GM12878 (cell line): ENCODE data around the gene TBX10. TPM values are rescaled to one million over a fixed set of nuclear protein-coding genes. Genes with fewer than 3 reads are reported as not detected.

Source experiments
- ATAC-seq: fragments of 200-7000 bp; cut with Tn5 transposase; 3 replicates; pipeline ENCODE4 v1.9.1; 2020; ENCODE audit warnings: mild to moderate bottlenecking, moderate library complexity
- BruUV-seq: library from RNA; stranded (reverse); fragments of 400-500 nt; replicated peaks from 2 replicates; lab custom pipeline; 2021; lab: Mats Ljungman, UMichigan
- CTCF ChIA-PET: fragments of 300-600 bp; sonication (Branson Sonifier 250); formaldehyde crosslinking; extraction: SDS; loops from one replicate; lab custom pipeline; 2021; ENCODE audit warnings: inconsistent platforms; lab: Yijun Ruan, JAX
- POLR2A ChIA-PET: fragments of 350-600 bp; formaldehyde crosslinking; extraction: SDS; loops from one replicate; lab custom pipeline; 2021; ENCODE audit warnings: inconsistent platforms; lab: Charles Lee
- RAD21 ChIA-PET: fragments of 300-600 bp; sonication (Branson Sonifier 250); formaldehyde crosslinking; loops from one replicate; lab custom pipeline; 2023; ENCODE audit warnings: antibody characterized with exemption; ENCODE audit not compliant: unreplicated experiment; lab: Charles Lee
- SMC1A ChIA-PET: fragments of 300-600 bp; sonication (Branson Sonifier 250); formaldehyde crosslinking; loops from one replicate; lab custom pipeline; 2023; ENCODE audit not compliant: unreplicated experiment, uncharacterized antibody; lab: Charles Lee
- DNase-seq: peaks from one replicate; pipeline ENCODE4 v3.0.0-alpha.2; 2011; ENCODE audit warnings: low read depth, low spot score
- FAIRE-seq: peaks from 3 replicates; lab custom pipeline; 2011; peaks lifted over from hg19 to GRCh38; lab: Jason Lieb, UNC
- H2AFZ ChIP-seq: 2 replicates; pipeline ENCODE4 v1.6.0; 2011; ENCODE audit warnings: low read depth, low read length, control low read depth; ENCODE audit not compliant: control insufficient read depth
- H3K27ac ChIP-seq: 2 replicates; pipeline ENCODE4 v1.5.1; 2011; ENCODE audit warnings: control low read depth; ENCODE audit not compliant: control insufficient read depth, insufficient read depth
- H3K27me3 ChIP-seq, 2 experiments: replicated peaks in 1 of 2; 2 replicates each; pipeline versions ENCODE4 v1.6.0 to v1.6.1; 2011; ENCODE audit warnings: low read length in 1 of 2; ENCODE audit not compliant: control insufficient read depth in 2 of 2, insufficient read depth in 2 of 2
- H3K36me3 ChIP-seq, 2 experiments: 2 replicates each; pipeline ENCODE4 v1.5.1; 2011; ENCODE audit warnings: low read length in 1 of 2; ENCODE audit not compliant: control insufficient read depth in 2 of 2, insufficient read depth in 2 of 2
- H3K4me1 ChIP-seq: 2 replicates; pipeline ENCODE4 v1.6.1; 2011; ENCODE audit warnings: mild to moderate bottlenecking, low read length, moderate library complexity, mixed read lengths; ENCODE audit not compliant: control insufficient read depth, insufficient read depth
- H3K4me2 ChIP-seq: 2 replicates; pipeline ENCODE4 v1.6.0; 2011; ENCODE audit warnings: control low read depth; ENCODE audit not compliant: control insufficient read depth, insufficient read depth
- H3K4me3 ChIP-seq: fragments of 200-600 bp; sonication (generic); 2 replicates; pipeline ENCODE4 v1.5.1; 2016
- H3K79me2 ChIP-seq: 2 replicates; pipeline ENCODE4 v1.6.0; 2011; ENCODE audit warnings: low read length; ENCODE audit not compliant: control insufficient read depth, insufficient read depth
- H3K9ac ChIP-seq: 2 replicates; pipeline ENCODE4 v1.8.0; 2011; ENCODE audit warnings: low read length, control low read depth, mixed read lengths; ENCODE audit not compliant: control insufficient read depth, insufficient read depth
- H3K9me3 ChIP-seq: replicated peaks from 3 replicates; pipeline ENCODE4 v1.5.1; 2011; ENCODE audit warnings: mild to moderate bottlenecking, low read length; ENCODE audit not compliant: control insufficient read depth, insufficient read depth
- H4K20me1 ChIP-seq: 2 replicates; pipeline ENCODE4 v1.6.0; 2011; ENCODE audit not compliant: control insufficient read depth, insufficient read depth
- BRCA1 ChIP-seq: IDR thresholded peaks from 2 replicates; pipeline ENCODE4 v1.6.1; 2011; ENCODE audit warnings: low read depth, low read length, improper control_type of control experiment
- CREM ChIP-seq: IDR thresholded peaks from 2 replicates; pipeline ENCODE4 v1.6.1; 2014; ENCODE audit warnings: antibody characterized with exemption, low read depth
- FOXM1 ChIP-seq: IDR thresholded peaks from 2 replicates; pipeline ENCODE4 v1.6.1; 2012; ENCODE audit warnings: low read depth, mild to moderate bottlenecking, inconsistent platforms, low read length, moderate library complexity
- GABPA ChIP-seq: IDR thresholded peaks from 2 replicates; pipeline ENCODE4 v1.6.1; 2014; ENCODE audit warnings: antibody characterized with exemption, low read depth, mild to moderate bottlenecking, inconsistent platforms
- GATAD2B ChIP-seq: fragments of 450-650 bp; conservative IDR thresholded peaks from 2 replicates; pipeline ENCODE4 v1.6.1; 2017; ENCODE audit warnings: low read depth, mild to moderate bottlenecking, moderate library complexity
- HDAC6 ChIP-seq: fragments of 200-600 bp; sonication (generic); IDR thresholded peaks from one replicate; pipeline ENCODE4 v1.8.0; 2017; ENCODE audit warnings: antibody characterized with exemption; ENCODE audit not compliant: unreplicated experiment
- KDM1A ChIP-seq: fragments of 200-600 bp; sonication (generic); IDR thresholded peaks from 2 replicates; pipeline ENCODE4 v1.6.1; 2016; ENCODE audit warnings: borderline replicate concordance
- PAX5 ChIP-seq: IDR thresholded peaks from 2 replicates; pipeline ENCODE4 v1.6.1; 2011; ENCODE audit warnings: low read depth, low read length, borderline replicate concordance
- POLR2AphosphoS5 ChIP-seq: IDR thresholded peaks from 2 replicates; pipeline ENCODE4 v1.6.1; 2011; ENCODE audit warnings: mild to moderate bottlenecking, low read length, inconsistent platforms
- POU2F2 ChIP-seq: IDR thresholded peaks from 3 replicates; pipeline ENCODE4 v1.6.1; 2011; ENCODE audit warnings: low read depth, mild to moderate bottlenecking, low read length, borderline replicate concordance
- RAD21 ChIP-seq: IDR thresholded peaks from 2 replicates; pipeline ENCODE4 v1.6.1; 2011; ENCODE audit warnings: mild to moderate bottlenecking, low read depth, low read length, moderate library complexity; ENCODE audit not compliant: insufficient read depth
- SMAD5 ChIP-seq: IDR thresholded peaks from 2 replicates; pipeline ENCODE4 v1.6.1; 2016; ENCODE audit warnings: antibody characterized with exemption, low read depth
- SMC3 ChIP-seq: IDR thresholded peaks from 2 replicates; pipeline ENCODE4 v1.6.1; 2011; ENCODE audit warnings: low read length, improper control_type of control experiment, borderline replicate concordance
- STAT3 ChIP-seq: IDR thresholded peaks from 2 replicates; pipeline ENCODE4 v1.6.1; 2011; ENCODE audit warnings: low read depth, low read length, improper control_type of control experiment
- TAF1 ChIP-seq: IDR thresholded peaks from 2 replicates; pipeline ENCODE4 v1.6.1; 2011; ENCODE audit warnings: mild to moderate bottlenecking, low read depth, low read length, borderline replicate concordance
- WGBS: methylation state at CpG from one replicate; pipeline ENCODE4 v1.1.6; 2016; ENCODE audit warnings: low lambda C conversion rate; ENCODE audit not compliant: insufficient replicate concordance, insufficient coverage; ENCODE audit errors: missing lambda C conversion rate; 5-methylcytosine and 5-hydroxymethylcytosine counted together
- in situ Hi-C: fragments of 300-500 bp; cut with MboI; formaldehyde crosslinking; loops from 9 replicates; pipeline ENCODE4 v1.14.3; 2018; ENCODE audit warnings: mixed read lengths
- intact Hi-C: fragments of 100-400 bp; cut with micrococcal nuclease; formaldehyde crosslinking; loops from one replicate; pipeline ENCODE4 v1.14.2; 2022; ENCODE audit not compliant: unreplicated experiment
- polyA plus RNA-seq, 11 experiments: library from polyadenylated mRNA; depleted of rRNA in 4 of 11; unstranded in 6 of 11; stranded (reverse) in 5 of 11; fragments of >200 nt; fragmentation: Nextera tagmentation in 4 of 11; fragmentation: Illumina TruSeq in 1 of 11; extraction: Ambion mirVana in 4 of 11; extraction: Trizol in 1 of 11; gene quantifications; 1 replicate in 1 of 11; 2 replicates in 10 of 11; pipeline versions ENCODE4 v1.2.1 to v1.2.3, GENCODE V29; 2011 to 2016; ENCODE audit warnings: inconsistent platforms in 2 of 11, missing spikeins in 2 of 11, low read depth in 1 of 11
- total RNA-seq, 4 experiments: library from RNA; depleted of rRNA in 3 of 4; stranded (reverse); fragments of >200 nt in 3 of 4; fragmentation: Illumina TruSeq in 1 of 4; extraction: Trizol in 1 of 4; gene quantifications; 2 replicates each; pipeline versions ENCODE4 v1.2.1 to v1.2.3, GENCODE V29; 2013 to 2021
- TF ChIP-seq, protein P1 (sequence below): fragments of 450-650 bp; IDR thresholded peaks from 2 replicates; pipeline ENCODE4 v1.6.1; 2018; ENCODE audit warnings: borderline replicate concordance, mild to moderate bottlenecking; ENCODE audit not compliant: partially characterized antibody
- TF ChIP-seq, protein P2 (sequence below): IDR thresholded peaks from 2 replicates; pipeline ENCODE4 v1.6.1; 2012; ENCODE audit warnings: low read depth, low read length, improper control_type of control experiment
- TF ChIP-seq, protein P3 (sequence below): IDR thresholded peaks from 2 replicates; pipeline ENCODE4 v1.6.1; 2012; ENCODE audit warnings: low read depth, low read length, improper control_type of control experiment

The TBX10 gene
- total and polyA plus RNA-seq, 10 of the 15 experiments (the other 5 are each of a cell fraction or from before 2014, with no cell fraction given), result 0.10 to 0.44 (median 0.20) TPM; not detected in 4

DNA sequence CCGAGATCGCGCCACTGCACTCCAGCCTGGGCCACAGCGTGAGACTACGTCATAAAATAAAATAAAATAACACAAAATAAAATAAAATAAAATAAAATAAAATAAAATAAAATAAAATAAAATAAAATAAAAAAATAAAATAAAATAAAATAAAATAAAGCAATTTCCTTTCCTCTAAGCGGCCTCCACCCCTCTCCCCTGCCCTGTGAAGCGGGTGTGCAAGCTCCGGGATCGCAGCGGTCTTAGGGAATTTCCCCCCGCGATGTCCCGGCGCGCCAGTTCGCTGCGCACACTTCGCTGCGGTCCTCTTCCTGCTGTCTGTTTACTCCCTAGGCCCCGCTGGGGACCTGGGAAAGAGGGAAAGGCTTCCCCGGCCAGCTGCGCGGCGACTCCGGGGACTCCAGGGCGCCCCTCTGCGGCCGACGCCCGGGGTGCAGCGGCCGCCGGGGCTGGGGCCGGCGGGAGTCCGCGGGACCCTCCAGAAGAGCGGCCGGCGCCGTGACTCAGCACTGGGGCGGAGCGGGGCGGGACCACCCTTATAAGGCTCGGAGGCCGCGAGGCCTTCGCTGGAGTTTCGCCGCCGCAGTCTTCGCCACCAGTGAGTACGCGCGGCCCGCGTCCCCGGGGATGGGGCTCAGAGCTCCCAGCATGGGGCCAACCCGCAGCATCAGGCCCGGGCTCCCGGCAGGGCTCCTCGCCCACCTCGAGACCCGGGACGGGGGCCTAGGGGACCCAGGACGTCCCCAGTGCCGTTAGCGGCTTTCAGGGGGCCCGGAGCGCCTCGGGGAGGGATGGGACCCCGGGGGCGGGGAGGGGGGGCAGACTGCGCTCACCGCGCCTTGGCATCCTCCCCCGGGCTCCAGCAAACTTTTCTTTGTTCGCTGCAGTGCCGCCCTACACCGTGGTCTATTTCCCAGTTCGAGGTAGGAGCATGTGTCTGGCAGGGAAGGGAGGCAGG lies 56.0 kb downstream of the TBX10 start, which contains the start of gene GSTP1:
Gene GSTP1 (plus strand): TSS at position 566 of the 958 bp plus-strand sequence. CDS start 32 bp downstream, at position 598.
- Histone ChIP-seq H3K4me3 (peak within 1 kb of the TSS; percentile 85), H3K27me3 (no peaks in the 10 kb centered on the region; a peak in 1 of 4 replicates), H3K9me3 (peaks cover 2% of the 10 kb centered on the region; the same call in 2 of the 3 replicates), H2AFZ (peak within 1 kb of the TSS; percentile 55), H3K27ac (peak within 1 kb of the TSS; percentile 89), H3K36me3 (peaks cover 4 to 5% of the 10 kb centered on the region in 2 experiments; a peak in 3 of 4 replicates), H3K4me2 (peak within 1 kb of the TSS; percentile 96), H3K9ac (peak within 1 kb of the TSS; percentile 88), H3K79me2 (peaks cover 42% of the 10 kb centered on the region), H4K20me1 (no peaks in the 10 kb centered on the region), H3K4me1 (peaks cover 54% of the 10 kb centered on the region)
- 1% methylated on average over 69 of the region's 81 CpGs for WGBS
- SMC1A ChIA-PET, result interaction anchor here (1.0 to 2.5 kb wide), 10 partner anchors 12 to 98 kb away, joined by 3 to 14 read pairs (median 6); partner anchors contain the start of gene NUDT8
- CTCF ChIA-PET, result interaction anchor here (0.6 to 5.8 kb wide), 27 partner anchors 9 to 238 kb away, joined by 3 to 54 read pairs (median 4); partner anchors contain the start of genes NUDT8, POLD4 and PPP1CA
- ATAC-seq (peak; percentile 82), DNase-seq (no peak), FAIRE-seq (peak; percentile 7)
- intact Hi-C loops (loop anchor here (1.0 kb wide), 1 partner anchor 31 kb away; no protein-coding TSS in a partner anchor), in situ Hi-C loops (no loop called here)
- no TSS peak for BruUV-seq
- POLR2A ChIA-PET, result interaction anchor here (0.6 to 3.8 kb wide), 11 partner anchors 15 to 621 kb away, joined by 3 to 25 read pairs (median 4); partner anchors contain the start of genes AIP, POLD4 and TMEM134
- RAD21 ChIA-PET, result interaction anchor here (0.5 to 3.6 kb wide), 19 partner anchors 9 to 236 kb away, joined by 3 to 38 read pairs (median 4); partner anchors contain the start of genes NUDT8 and TBC1D10C
- TF ChIP-seq, protein P1, sequence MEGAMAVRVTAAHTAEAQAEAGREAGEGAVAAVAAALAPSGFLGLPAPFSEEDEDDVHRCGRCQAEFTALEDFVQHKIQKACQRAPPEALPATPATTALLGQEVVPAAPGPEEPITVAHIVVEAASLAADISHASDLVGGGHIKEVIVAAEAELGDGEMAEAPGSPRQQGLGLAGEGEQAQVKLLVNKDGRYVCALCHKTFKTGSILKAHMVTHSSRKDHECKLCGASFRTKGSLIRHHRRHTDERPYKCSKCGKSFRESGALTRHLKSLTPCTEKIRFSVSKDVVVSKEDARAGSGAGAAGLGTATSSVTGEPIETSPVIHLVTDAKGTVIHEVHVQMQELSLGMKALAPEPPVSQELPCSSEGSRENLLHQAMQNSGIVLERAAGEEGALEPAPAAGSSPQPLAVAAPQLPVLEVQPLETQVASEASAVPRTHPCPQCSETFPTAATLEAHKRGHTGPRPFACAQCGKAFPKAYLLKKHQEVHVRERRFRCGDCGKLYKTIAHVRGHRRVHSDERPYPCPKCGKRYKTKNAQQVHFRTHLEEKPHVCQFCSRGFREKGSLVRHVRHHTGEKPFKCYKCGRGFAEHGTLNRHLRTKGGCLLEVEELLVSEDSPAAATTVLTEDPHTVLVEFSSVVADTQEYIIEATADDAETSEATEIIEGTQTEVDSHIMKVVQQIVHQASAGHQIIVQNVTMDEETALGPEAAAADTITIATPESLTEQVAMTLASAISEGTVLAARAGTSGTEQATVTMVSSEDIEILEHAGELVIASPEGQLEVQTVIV, result no peak
- TF ChIP-seq RAD21, result peak; percentile 23; the same call in 1 of the 2 replicates
- TF ChIP-seq TAF1, result peak; percentile 71; the same call in 1 of the 2 replicates
- TF ChIP-seq BRCA1, result no peak
- TF ChIP-seq PAX5, result no peak
- no peak; the same call in none of the 2 replicates for TF ChIP-seq CREM
- peak; percentile 87; the same call in 2 of the 3 replicates for TF ChIP-seq POU2F2
- no peak for TF ChIP-seq GABPA
- peak; percentile 86 for TF ChIP-seq SMAD5
- TF ChIP-seq STAT3, result no peak
- TF ChIP-seq HDAC6, result peak; percentile 53
- TF ChIP-seq GATAD2B, result peak; percentile 96
- no peak for TF ChIP-seq SMC3
- peak; percentile 96 for TF ChIP-seq POLR2AphosphoS5
- TF ChIP-seq, protein P2, sequence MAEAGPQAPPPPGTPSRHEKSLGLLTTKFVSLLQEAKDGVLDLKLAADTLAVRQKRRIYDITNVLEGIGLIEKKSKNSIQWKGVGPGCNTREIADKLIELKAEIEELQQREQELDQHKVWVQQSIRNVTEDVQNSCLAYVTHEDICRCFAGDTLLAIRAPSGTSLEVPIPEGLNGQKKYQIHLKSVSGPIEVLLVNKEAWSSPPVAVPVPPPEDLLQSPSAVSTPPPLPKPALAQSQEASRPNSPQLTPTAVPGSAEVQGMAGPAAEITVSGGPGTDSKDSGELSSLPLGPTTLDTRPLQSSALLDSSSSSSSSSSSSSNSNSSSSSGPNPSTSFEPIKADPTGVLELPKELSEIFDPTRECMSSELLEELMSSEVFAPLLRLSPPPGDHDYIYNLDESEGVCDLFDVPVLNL, result no peak
- TF ChIP-seq FOXM1, result no peak
- no peak for TF ChIP-seq KDM1A
- TF ChIP-seq, protein P3, sequence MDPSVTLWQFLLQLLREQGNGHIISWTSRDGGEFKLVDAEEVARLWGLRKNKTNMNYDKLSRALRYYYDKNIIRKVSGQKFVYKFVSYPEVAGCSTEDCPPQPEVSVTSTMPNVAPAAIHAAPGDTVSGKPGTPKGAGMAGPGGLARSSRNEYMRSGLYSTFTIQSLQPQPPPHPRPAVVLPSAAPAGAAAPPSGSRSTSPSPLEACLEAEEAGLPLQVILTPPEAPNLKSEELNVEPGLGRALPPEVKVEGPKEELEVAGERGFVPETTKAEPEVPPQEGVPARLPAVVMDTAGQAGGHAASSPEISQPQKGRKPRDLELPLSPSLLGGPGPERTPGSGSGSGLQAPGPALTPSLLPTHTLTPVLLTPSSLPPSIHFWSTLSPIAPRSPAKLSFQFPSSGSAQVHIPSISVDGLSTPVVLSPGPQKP, result peak; percentile 58
